HG02938 (cell line): ENCODE data around the gene TRAF6.

Source experiments
- ATAC-seq: cut with Tn5 transposase; IDR thresholded peaks from one replicate; pipeline ENCODE4 v1.9.1; 2021; ENCODE audit warnings: mild to moderate bottlenecking, moderate library complexity; ENCODE audit not compliant: unreplicated experiment

TRAF6 gene

GRCh38 chr11:36459046-36459445 lies 51.0 kb downstream of the TRAF6 start:
- ATAC-seq: no peak

GRCh38 chr11:36458129-36458915 lies 51.8 kb downstream of the TRAF6 start:
- no peak for ATAC-seq

- no peak for ATAC-seq
These were observed 53.9 kb downstream of the TRAF6 start for GRCh38 chr11:36456156-36456555.

- no peak for ATAC-seq
These were observed 54.4 kb downstream of the TRAF6 start for GRCh38 chr11:36455658-36456111.

- ATAC-seq: no peak
These were observed 55.0 kb downstream of the TRAF6 start for GRCh38 chr11:36454941-36455631.

GRCh38 chr11:36454551-36454940 lies 55.5 kb downstream of the TRAF6 start:
- no peak for ATAC-seq

GRCh38 chr11:36453678-36454077 lies 56.4 kb downstream of the TRAF6 start:
- no peak for ATAC-seq

GRCh38 chr11:36452961-36453360 lies 57.1 kb downstream of the TRAF6 start:
- ATAC-seq: no peak

- ATAC-seq: no peak
These were observed 57.7 kb downstream of the TRAF6 start for GRCh38 chr11:36452236-36452940.

- ATAC-seq: no peak
These were observed 58.4 kb downstream of the TRAF6 start for GRCh38 chr11:36451681-36452080.

- no peak for ATAC-seq
These were observed 59.0 kb downstream of the TRAF6 start for GRCh38 chr11:36451045-36451444.

GRCh38 chr11:36450110-36450572 lies 59.9 kb downstream of the TRAF6 start:
- ATAC-seq: peak; percentile 57

- no peak for ATAC-seq
These were observed 60.4 kb downstream of the TRAF6 start for GRCh38 chr11:36449561-36450096.

- no peak for ATAC-seq
These were observed 62.1 kb downstream of the TRAF6 start for GRCh38 chr11:36447947-36448346.

GRCh38 chr11:36447514-36447913 lies 62.6 kb downstream of the TRAF6 start:
- no peak for ATAC-seq

- no peak for ATAC-seq
These were observed 63.9 kb downstream of the TRAF6 start for GRCh38 chr11:36446135-36446534.

GRCh38 chr11:36443661-36444060 lies 66.4 kb downstream of the TRAF6 start:
- ATAC-seq: no peak

GRCh38 chr11:36441610-36442208 lies 68.4 kb downstream of the TRAF6 start:
- ATAC-seq: peak; percentile 92

GRCh38 chr11:36438126-36438525 lies 71.9 kb downstream of the TRAF6 start:
- no peak for ATAC-seq

- ATAC-seq: no peak
These were observed 72.7 kb downstream of the TRAF6 start for GRCh38 chr11:36437413-36437812.
